ENCODE measurements around the gene ARHGEF9.

The ARHGEF9 gene

DNA sequence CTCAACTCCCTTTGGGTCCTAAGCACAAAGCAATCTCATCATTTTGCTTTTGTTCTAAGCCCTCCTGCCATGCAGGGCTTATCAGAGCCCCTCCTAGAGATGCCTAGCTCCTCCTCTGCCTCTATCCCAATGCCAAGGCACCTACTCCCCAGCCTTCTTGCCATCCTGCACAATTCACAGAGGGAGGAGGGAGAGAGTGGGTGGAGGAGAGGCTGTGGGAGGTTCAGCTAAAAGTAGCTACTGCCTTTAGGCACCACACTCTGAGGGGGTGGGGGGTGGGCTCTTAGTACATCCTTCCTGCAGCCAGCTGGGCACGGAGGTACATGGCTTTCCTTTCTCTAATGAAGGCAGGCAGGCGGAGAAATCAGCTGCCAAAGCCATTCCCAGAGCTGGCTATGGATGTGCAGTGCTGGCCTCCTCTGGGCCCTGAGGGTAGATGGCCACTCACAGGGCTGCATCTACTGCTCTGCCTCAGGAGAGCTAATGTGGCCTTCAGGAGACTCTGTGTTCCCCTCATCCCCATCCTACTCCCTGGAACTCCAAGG lies 40.1 kb downstream of the ARHGEF9 start:
- DNase-seq: no peak

DNA sequence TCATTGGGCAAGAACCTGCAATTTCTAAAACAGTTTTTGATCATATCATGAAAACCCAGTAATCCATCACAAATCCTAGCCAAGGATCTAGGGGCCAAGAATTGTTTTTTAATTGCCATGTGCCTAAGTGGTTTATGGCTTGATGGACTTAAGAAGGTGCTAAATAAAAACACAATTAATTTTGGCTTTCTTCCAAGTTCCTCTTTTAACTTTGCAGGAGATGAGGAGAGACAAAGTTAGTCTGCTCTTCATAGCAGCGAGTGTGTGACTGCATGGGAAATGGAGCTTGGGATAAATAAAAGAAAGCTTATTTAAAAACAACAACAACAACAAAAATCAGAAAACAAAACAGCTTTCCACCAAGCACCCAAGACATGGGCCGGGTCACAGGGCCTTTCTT lies 41.4 kb downstream of the ARHGEF9 start:
- no peak for DNase-seq

DNA sequence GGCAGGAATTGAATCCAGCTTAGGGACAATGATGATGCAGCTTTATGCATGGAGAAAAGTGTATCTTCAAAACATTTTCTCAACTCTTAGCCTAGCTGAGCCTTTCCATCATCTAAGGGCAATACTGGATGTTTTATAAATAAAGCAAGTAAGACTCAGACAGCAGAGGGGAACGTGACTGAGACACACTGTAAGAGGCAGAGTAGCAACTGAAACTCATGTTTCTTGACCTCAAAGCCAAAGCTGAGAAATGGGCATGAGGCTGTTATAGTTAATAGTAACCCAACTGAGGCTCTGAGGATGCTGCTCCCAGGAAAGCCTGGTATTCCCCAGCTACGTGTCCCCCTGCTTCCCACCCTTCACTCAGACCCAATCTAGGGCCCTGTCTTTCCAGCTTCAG lies 44.6 kb downstream of the ARHGEF9 start:
- no peak for DNase-seq

DNA sequence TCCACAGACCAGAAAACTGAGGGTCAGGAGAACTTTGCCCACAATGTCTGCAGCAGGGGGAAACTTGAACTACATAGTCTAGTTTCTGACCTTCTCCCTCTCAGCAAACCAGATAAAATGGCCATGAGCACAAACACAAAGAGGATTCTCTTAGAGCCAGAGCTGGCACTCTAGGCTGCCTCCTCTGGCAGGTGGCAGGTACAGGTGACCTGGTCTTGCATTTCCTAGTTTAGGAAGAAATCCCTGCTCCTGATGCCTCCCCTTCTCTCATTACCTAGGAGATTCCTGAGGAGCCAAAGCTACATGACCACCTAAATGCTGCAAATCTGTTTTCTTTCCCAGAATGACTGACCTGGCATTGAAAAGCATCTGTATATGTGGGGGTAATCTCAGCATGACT lies 45.1 kb downstream of the ARHGEF9 start:
- DNase-seq: no peak

DNA sequence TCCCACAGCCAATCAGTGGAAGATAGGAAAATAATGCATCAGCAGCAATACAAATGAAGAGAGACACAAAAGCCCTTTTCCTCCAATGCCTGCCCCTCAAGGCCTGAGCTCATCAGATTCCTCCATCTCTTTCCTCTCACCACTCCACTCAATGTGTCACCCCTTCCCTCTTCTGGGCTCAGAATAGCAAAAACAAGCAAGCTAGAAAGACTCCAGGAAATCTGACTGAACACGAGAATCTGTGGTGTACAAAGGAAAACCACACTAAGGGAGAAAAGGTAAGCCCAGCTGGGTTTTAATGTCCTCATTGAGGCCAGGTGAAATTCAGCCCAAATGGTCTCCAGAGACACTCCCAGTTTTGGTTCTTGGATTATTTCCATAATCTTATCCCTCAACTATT lies 46.3 kb downstream of the ARHGEF9 start:
- DNase-seq: no peak

DNA sequence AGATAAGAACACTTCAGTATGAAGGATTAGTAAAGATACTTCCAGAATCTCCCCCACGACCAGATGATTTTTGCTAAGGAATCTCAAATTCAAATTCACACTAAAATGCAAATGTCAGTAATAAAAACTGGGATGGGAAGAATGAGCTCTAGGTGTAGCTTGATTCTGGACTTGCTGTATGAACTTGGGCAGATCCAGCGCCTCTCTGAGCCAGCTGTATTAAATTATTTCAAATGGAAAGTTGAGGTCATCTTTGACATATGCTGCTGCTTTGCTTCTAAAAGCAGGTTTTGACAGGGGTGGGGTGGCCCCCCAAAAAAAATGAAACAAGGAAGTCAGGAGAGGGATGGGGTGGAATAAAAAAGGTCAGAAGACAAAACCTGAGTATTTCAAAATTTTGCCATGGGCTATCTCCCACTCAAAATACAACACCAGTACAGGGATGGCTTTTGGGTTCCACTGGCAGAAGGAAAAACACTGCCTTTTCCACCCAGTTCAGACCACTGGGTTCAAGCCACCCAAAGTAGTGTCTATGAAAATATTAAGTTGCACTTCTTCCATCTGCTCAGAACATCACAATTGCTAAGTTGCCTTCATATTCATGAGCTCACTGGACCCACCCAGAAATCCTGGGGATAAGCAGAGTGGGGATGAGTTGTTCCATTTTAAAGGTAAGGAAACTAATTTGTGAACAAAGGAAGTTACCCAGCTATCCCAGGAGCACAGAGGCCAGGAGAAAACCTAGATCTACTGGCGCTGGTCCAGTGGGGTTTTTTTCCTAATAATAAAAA lies 47.7 kb downstream of the ARHGEF9 start:
- DNase-seq: no peak

DNA sequence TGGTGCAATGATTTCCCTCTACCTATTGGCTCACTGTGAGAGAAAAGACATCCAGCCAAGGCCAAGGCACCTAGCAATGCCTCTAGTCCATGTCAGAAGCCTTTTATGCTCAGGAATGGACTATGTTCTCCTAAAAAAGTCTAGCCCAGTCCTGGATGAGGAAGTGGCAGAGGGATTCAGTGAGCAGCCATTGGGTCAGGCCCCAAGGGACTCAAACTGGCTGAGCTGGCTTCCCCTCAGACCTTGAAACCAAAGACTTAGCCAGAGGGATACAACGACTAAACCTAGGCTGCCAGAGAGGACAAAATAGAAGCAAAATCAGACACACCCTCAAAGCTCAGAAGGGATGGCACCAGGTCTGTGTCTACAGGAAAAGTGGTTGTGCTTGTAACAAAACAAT lies 49.1 kb downstream of the ARHGEF9 start:
- DNase-seq: no peak

DNA sequence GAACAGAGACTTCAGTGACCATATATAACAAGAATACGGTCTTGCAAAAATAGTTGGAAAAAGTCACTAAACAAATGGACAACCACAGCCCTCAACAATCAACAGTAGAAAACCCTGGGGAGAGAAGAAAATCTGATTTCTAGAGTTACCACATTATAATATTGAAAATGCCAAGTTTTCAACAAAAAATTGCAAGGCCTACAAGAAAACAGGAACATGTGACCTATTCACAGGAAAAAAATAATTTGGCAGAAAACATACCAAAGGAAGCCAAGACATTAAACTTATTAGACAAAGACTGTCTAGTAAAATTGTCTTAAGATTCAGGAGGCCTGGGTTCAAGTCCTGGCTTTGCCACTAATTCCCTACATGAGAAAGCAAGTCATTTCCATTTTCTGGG lies 64.7 kb downstream of the ARHGEF9 start:
- no peak for DNase-seq

DNA sequence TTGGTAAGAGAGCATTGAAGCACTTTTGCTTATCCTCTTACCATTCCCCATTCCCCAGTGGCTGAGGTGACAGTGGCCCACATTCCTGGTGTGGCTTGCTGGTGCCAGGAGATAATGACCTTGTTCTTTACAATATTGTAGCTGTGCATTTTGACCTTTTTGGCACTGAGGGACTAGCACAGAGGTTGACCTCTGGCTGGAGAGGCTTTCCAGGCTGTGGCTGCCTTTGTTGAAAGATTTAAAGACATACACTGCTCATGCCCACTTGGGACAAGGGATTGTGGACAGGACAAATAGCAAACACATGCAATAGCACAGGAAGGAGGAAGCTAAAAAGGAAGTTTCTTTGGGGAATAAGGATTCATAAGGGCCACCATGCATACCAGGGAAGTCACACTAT lies 65.4 kb downstream of the ARHGEF9 start:
- DNase-seq: no peak

DNA sequence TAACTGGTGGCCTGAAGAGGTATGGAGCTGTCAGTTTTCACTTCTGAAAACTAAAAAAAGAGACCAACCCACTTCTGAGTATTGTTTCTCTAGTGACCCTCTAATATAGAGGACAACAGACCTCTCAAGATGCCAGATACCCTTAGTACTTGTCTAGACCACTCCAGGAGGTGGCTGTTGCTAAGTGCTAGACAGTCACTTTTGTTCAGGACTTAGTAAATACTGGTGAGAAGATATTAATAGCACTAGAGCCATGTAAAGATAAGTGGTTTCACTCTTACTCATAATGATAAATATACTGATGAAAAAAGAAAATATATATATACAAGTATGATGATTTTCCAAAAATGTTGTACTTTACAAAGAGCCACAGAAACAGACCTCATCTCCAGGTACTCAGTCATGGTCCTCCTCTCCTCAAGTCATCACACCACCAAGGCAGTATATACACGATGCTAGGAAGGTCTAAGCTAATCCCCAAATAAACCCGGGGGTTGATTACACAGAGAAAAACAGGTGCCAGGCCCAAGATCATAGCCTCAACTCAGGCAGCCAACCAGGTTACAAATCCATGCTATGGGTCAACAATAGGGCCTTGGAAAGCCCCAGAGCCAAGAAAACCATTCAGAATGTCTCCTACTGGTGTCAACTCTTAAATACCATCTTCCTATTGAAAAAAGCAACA lies 66.9 kb downstream of the ARHGEF9 start:
- peak; percentile 0 for DNase-seq

DNA sequence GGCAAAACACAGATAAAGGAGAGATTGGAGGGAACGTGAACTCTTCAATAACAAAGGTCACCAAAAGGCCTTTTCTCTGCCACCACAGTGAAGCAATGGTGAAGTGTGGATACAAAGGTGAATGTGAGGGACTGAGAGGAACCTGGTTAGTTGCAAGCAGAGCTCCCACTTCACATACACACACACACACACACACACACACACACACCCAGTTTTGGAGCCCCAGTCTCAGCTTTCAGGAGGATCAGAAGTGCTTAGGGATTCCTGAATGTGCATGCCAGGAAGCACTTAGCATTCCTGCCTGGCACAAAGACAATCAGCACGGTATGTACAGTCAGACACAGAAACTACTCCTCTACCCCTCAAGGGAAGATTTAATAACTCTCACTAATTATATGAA lies 71.5 kb downstream of the ARHGEF9 start:
- peak; percentile 1 for DNase-seq

DNA sequence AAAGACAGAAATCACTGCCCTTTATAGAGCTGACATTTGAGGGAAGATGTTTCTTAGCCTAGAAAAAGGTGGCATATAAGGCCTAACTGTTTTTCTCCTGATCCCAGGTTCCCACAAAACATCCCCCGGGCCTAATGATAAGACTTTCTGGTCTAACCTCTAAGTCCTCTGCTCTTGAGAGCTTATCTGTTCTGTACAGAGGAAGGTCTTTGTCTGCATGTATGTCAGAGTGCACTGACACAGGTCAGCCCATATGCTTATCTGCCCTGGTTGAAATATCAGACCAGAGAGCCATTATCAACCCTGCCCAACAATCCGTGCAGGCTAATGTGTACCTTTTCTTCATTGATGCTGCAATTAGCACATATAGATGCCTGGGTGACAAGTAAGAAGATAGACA lies 76.2 kb downstream of the ARHGEF9 start:
- no peak for DNase-seq

DNA sequence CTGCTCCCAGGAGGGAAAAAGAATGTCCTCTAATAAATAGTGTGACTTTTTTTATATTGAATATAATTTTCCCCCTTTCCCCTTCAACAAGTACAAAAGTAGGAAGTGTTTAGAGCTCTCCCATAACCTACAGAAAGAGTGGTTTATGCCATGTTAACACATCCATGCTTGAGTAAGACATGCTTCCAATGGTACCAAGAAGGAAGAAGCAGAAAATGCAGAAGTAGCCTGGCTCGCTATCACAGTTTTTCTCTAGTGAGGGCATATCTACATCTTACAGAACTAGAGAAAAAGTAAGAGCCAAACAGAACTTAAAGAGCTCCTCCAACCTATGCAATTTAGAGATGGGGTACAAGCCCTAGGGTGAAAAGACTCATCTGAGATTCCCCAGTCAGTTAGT lies 82.5 kb downstream of the ARHGEF9 start:
- no peak for DNase-seq

DNA sequence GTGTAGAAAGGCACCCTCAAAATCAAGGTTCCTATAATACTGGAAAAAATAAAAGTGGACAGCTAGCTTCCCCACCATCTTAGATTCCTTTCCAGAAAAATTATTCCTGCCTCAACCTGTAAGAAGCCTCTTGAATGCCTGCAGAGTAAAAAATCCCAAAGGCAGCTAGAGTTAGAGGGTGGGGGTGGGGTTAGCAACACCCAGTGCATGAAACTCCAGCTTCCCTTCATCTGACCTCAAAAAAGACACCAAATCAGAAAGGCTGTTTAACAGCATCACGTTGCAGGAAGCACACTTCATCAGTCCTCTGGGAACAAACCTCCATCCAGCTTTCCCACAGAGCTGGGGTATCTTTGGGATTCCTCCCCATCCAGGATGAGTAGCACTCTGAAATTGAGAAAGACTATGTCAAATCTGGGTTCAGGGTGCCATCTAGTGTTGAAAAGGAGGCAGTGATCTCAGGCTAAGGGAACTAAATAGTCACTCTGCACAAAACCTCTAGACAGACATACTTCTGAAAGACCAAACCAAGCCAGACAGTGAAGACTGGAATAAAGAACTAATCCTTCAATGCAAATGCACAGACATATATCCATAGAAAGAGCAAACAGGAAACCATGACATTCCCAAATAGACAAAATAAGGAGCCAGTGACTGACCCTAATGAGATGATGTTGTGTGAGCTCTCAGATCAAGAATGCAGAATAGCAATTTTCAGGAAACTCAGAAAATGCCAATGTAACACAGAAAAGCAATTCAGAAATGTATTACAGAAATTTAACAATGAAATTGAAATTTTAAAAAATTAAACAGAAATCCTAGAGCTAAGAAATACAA lies 97.9 kb downstream of the ARHGEF9 start:
- DNase-seq: no peak

DNA sequence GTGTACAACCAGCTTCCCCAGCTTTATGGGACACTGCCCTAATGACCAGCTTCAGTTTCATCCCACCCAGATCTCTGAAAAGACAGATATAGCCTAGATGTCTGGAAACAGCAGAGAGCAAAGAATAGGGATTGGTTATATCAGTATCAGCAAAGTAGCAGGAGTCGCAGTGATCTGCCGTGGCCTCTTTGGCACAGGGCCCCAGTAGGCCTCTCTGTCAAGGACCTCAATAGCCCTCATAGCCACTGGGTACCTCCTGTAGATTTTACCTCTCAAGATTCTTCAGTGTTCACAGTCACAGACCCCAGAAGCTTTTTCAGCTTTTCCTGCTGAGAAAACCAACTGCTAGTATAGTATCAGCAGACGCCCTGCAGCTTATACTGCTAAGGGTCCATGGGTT lies 104.6 kb downstream of the ARHGEF9 start:
- DNase-seq: no peak

DNA sequence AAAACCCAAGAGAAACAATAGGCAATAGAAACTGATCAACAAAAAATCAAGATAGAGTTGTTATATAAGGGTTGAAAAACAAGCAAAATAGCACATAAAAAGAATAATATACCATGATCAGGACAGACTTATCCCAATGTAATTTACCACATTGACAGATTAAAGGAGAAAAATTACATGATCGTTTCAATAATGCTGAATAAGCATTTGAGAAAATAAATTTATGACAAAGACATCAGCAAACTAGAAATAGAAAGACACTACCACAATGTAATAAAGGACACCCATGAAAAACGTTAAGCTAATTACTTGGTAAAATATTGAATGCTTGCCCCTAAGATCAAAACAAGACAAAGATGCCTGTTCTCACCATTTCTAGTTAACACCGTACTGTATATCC lies 105.6 kb downstream of the ARHGEF9 start:
- DNase-seq: no peak

DNA sequence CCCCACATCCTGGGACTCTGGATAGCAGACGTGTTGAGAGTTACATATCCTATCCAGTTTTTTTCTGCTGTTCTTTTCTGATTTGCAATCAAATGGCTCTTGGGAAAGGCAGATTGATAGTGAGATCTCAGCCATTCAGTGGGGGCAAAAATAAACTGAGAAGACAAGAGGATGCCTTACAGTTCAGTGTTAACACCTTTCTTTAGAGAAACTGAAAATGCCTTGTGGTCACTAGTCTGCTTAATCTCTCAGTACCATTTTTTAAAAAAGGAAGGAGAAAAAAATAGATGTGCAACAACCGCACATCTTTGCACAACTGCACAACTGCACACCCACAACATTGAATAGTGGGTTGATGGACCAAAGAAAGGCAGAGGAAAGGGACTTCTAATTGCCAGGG lies 109.3 kb downstream of the ARHGEF9 start:
- no peak for DNase-seq

DNA sequence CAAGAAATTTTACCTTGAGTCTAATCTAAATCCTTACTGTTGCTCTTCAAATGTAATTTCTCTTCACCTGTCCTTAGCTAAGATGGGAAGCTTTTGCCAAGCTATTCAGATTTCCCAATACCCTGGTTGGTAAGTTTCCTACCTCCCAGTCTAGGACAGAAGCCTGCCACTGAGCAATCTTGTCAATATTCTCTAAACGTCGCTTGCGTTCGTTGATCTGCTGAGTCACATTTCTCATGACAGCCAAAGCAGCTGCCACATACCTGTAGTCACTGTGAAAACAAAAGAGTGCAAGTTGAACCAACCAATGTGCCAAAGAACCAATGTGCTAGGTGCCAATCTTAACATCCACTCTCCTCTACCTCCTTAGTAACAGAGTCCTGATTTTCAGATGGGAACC lies 111.1 kb downstream of the ARHGEF9 start:
- DNase-seq: no peak

DNA sequence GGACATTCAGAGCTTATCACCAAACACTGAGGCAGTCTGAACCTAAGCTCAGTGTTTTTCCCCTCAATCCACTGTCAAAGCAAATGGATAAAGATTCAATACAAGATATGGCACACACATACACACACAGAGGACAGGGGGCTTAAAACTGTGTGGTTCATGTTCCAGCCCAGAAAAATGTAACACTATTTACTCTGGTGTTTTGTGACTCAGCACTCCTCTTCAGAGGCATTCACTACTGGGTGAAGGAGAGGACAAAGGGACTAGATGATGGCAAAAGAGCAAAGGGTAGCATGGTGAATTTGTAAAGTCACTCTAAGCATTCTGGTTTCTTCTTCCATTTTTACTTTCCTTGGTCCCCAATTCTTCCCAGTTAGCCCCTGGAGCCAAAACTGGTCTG lies 120.3 kb downstream of the ARHGEF9 start:
- DNase-seq: no peak

DNA sequence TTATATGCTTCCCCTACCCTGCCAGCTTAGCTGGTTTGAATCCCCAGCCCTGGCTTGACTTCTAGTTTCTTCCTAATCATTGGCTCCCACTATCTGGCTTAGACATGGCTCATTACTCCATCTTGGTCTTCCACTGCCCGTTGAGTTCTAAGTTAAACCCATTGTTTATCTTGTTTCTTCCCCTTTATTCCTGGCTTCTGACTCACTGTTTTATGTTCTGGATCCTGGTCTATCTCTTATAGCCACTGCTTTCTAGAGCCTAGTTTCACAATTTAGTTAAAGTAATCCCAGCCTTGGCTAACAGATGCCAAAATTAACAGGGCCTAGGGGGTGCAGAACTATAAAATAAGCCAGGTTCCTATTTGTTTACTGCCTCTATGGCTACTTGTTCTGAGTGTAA lies 120.9 kb downstream of the ARHGEF9 start:
- no peak for DNase-seq

DNA sequence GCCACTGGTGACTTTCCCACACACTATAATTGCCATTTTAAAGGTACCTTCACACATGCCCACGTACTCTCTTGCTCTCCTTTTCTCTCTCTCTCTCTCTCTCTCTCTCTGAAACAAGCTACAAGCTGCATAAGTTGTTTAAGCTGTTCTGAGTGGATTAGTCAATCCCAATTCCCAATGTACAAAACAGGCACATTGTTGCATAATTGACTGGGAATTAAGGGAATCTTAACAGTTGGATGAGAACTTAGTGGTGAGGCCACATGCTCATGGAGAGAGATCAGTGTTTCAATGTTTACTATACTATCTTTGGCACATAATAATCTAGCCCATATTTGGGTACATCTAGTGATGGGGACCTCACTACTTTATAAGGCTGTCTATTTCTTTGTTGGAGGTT lies 123.3 kb downstream of the ARHGEF9 start:
- no peak for DNase-seq

DNA sequence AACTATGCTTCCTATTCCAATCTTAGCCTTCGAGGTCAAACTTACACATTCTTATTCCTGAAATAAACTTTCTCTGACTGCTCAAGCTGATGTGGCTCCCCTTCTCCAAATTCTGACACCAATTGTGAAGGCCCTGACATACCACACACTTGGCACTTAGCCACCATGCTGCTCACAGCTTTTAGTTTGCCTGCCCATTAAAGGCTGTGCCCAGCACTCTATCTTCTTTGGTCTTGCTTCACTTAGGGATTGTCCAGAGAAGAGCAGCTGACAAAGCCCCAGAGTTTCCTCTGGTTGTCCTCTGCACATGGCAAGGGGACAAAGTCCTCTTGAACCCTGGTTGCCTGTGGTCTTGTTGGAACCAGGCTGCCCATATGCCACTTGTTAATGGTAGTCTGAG lies 126.1 kb downstream of the ARHGEF9 start:
- DNase-seq: no peak

DNA sequence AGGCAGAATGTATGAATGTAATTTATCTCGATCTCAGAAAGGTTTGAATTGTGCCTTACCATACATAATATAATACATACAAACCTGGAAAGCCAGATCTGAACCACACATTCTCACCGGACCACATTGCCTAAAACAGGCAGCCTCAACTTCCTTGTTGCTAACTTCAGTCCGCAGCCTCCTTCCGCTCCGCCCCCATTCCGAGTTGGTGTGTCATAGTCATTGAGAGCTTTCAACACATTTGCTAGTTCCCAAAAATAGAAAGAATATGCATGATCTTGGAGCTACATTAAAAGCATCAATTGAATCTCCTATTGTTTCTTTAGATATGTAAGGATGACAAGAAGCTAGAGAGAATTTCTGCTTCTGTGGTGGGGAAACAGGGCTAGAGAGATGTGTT lies 127.2 kb downstream of the ARHGEF9 start:
- no peak for DNase-seq

Data from DMS79 treated with DMSO at 0.1 percent for 48 hours (cell line).